ENCODE data around the gene RPH3AL.

DNA sequence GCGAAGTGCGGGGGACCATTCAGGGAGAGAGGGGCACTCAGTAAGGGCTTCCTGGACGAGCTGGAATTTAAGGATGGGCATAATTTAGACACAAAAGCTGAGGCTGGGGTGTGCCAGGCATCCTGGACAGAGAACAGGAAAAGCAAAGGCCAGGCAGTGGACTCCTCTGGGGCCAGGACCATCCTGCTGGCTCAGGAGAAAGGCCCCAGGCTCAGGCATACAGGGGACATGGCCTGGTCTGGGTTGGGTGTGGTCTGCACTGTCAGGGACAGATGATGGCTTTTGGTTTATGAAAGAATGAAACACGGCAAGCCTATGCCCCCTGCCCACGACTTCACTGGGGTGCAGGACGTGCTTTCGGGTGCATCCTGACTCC, 122.2 kb downstream of the RPH3AL start:
- TF ChIP-seq, protein P1, sequence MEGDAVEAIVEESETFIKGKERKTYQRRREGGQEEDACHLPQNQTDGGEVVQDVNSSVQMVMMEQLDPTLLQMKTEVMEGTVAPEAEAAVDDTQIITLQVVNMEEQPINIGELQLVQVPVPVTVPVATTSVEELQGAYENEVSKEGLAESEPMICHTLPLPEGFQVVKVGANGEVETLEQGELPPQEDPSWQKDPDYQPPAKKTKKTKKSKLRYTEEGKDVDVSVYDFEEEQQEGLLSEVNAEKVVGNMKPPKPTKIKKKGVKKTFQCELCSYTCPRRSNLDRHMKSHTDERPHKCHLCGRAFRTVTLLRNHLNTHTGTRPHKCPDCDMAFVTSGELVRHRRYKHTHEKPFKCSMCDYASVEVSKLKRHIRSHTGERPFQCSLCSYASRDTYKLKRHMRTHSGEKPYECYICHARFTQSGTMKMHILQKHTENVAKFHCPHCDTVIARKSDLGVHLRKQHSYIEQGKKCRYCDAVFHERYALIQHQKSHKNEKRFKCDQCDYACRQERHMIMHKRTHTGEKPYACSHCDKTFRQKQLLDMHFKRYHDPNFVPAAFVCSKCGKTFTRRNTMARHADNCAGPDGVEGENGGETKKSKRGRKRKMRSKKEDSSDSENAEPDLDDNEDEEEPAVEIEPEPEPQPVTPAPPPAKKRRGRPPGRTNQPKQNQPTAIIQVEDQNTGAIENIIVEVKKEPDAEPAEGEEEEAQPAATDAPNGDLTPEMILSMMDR (IDR thresholded peaks at IDR 0.05): no peak
- TF ChIP-seq POLR2A (IDR thresholded peaks at IDR 0.05): no peak
- no peak for TF ChIP-seq POLR2AphosphoS5 (IDR thresholded peaks at IDR 0.05)

Measured in prostate gland (tissue), 2 donors.